ENCODE measurements around the gene CDH10. TPM values are rescaled to one million over a fixed set of nuclear protein-coding genes. Genes with fewer than 3 reads are reported as not detected.

CDH10 gene
- total RNA-seq, 1 donor: 2.2 TPM

DNA sequence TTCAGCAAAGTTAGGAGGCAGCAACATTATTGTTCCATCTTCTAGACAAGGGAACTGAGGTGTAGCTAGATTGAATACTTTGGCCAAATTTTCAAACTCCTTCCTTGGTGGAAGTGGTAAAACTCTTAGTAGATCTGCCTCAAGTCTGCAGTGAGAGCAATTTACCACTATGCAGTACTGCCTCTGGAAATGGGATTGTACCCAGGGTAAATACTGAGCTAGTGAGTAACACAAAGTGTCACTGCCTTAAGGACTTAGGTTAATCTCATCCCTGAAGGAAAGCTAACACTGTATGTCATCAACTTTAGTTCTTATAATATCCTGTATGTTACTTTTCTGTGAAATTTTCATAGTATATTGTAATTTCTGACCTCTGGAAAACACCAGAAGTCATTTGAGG lies 13.9 kb downstream of the CDH10 start:
- DNase-seq (ENCODE audit: low read depth): no peak
- H3K4me3 ChIP-seq (ENCODE audit: low read depth, low read length): no peak overlapping the region
- TF ChIP-seq, protein P1, sequence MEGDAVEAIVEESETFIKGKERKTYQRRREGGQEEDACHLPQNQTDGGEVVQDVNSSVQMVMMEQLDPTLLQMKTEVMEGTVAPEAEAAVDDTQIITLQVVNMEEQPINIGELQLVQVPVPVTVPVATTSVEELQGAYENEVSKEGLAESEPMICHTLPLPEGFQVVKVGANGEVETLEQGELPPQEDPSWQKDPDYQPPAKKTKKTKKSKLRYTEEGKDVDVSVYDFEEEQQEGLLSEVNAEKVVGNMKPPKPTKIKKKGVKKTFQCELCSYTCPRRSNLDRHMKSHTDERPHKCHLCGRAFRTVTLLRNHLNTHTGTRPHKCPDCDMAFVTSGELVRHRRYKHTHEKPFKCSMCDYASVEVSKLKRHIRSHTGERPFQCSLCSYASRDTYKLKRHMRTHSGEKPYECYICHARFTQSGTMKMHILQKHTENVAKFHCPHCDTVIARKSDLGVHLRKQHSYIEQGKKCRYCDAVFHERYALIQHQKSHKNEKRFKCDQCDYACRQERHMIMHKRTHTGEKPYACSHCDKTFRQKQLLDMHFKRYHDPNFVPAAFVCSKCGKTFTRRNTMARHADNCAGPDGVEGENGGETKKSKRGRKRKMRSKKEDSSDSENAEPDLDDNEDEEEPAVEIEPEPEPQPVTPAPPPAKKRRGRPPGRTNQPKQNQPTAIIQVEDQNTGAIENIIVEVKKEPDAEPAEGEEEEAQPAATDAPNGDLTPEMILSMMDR (IDR thresholded peaks at IDR 0.05; ENCODE audit: insufficient read depth, low read depth, low read length): no peak

DNA sequence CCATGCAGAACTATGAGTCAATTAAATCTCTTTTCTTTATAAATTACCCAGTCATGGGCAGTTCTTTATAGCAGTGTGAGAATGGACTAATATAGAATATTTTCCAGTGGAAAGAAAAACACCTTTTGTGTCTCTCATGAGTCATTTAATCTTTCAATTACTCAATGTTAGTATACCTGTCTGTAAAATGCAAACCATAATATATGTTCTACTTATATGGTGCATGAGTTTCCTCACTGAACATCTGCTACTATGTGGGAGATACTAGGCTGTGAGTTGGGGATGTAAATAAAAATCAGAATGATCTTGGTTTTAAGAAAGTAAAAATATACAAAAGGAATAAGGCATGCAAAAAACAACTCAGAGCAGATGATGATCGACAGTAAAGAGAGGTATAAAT lies 15.0 kb downstream of the CDH10 start:
- TF ChIP-seq, protein P1 (IDR thresholded peaks at IDR 0.05; ENCODE audit: insufficient read depth, low read depth, low read length): no peak
- no peak for DNase-seq (ENCODE audit: low read depth)
- H3K4me3 ChIP-seq (ENCODE audit: low read depth, low read length): no peak overlapping the region

DNA sequence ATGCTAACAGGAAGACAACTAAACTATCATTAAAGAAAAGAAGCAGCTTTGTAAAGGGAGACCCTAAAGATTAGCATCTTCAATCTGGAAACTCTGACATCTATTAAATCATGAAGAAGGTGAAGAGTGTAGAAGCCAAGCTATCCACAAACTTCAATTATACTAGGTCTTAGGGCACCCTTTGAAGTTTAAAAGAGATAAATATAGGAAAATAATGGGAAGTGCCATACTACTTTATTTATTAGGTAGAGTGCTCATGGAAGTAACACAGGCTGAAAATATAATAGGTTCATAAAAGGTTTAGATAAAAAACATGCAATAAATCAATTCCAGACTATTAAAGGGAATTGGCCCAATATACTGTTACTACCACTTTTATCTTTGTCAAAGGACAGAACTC lies 19.9 kb downstream of the CDH10 start:
- no peak for DNase-seq (ENCODE audit: low read depth)
- H3K4me3 ChIP-seq (ENCODE audit: low read depth, low read length): no peak overlapping the region
- TF ChIP-seq, protein P1 (IDR thresholded peaks at IDR 0.05; ENCODE audit: insufficient read depth, low read depth, low read length): no peak

DNA sequence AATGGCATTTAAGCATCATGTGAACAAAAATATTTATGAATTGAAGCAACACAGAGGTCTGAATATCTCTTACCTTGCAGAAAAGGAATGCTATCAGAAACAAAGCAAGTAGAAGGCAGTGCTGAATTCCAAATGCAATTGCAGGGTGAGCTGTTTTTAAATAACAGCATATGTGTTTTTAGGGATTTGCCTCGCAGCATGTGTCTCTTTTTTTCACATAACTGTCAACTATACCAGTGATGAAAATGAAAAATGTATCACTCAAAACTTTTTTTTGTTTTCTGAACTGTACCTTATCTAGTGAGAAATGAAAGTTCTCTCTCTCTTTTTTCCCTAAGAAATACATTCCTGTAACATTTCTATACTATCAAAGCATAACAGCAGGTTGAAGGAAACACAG lies 21.2 kb downstream of the CDH10 start:
- no peak for DNase-seq (ENCODE audit: low read depth)
- H3K4me3 ChIP-seq (ENCODE audit: low read depth, low read length): no peak overlapping the region
- TF ChIP-seq, protein P1 (IDR thresholded peaks at IDR 0.05; ENCODE audit: insufficient read depth, low read depth, low read length): no peak

DNA sequence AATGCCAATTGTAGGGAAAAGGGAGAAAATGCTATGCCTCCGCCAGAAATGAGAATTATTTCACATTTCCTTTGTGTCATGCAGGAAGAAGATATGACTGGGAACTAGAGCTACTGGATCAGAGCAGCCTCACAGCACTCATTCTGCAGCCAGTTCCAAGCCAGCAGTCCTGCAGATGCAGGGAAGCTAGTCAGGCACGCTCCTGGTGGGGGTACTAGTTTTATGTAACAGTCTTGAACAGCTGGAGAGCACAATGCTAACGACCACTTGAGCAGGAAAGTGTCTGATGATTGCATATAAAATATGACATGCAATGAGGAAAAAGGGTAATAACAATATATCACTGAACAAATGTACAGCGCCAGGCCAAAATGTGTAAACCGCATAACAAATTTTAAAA lies 21.7 kb downstream of the CDH10 start:
- H3K4me3 ChIP-seq (ENCODE audit: low read depth, low read length): no peak overlapping the region
- TF ChIP-seq, protein P1 (IDR thresholded peaks at IDR 0.05; ENCODE audit: insufficient read depth, low read depth, low read length): no peak

DNA sequence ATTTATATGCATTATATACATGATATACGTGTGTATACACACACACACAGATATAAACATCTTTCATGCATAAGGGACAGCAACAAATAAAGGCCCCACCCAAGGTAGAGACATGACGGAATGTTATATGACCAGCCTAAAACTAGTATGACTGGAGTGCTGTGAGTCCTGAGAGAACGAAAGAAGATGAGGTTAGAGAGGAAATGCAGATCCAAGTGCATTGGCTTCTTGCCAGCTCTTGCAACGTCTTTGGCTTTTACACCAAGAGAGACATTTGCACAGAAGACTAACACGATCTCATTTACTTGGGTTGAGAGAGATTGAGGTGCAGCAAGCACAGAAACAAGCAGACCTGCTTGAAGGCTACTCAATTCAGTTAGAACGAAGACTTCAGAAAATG lies 23.0 kb downstream of the CDH10 start:
- H3K4me3 ChIP-seq (ENCODE audit: low read depth, low read length): no peak overlapping the region
- TF ChIP-seq, protein P1 (IDR thresholded peaks at IDR 0.05; ENCODE audit: insufficient read depth, low read depth, low read length): no peak
- no peak for DNase-seq (ENCODE audit: low read depth)

More for the DNA sequence above, 21.7 kb downstream of the CDH10 start:
- no peak for DNase-seq (ENCODE audit: low read depth)

DNA sequence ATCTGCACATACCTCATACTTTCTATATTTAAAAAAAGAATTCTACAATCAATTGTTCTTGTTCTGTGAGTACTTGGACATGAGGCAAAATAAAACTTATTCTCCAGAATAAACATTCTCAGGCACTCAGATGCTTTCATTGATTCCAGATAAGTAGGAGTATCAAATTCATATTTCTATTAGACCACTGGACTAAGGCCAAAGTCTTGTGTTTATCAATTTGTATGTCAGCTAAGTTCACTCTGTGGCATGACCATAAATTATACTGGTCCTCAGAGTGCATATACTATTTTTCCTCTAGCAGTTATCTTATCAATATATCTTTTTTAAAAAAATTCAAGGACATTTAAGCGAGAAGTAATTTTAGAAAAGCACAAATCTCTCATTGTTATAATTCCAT lies 28.2 kb downstream of the CDH10 start:
- TF ChIP-seq, protein P1 (IDR thresholded peaks at IDR 0.05; ENCODE audit: insufficient read depth, low read depth, low read length): no peak
- DNase-seq (ENCODE audit: low read depth): no peak
- H3K4me3 ChIP-seq (ENCODE audit: low read depth, low read length): no peak overlapping the region
